Left lung (tissue), 10 donors: ENCODE results near the gene CCDC127. TPM values are rescaled to one million over a fixed set of nuclear protein-coding genes. Genes with fewer than 3 reads are reported as not detected.

Experiments used
- ATAC-seq: fragments of 200-7000 bp; cut with Tn5 transposase; one replicate; pipeline ENCODE4 v1.9.1; 2020; ENCODE audit warnings: moderate library complexity
- DNase-seq, 4 donors: peaks; one replicate each; pipeline ENCODE4 v3.0.0-alpha.2; 2013 to 2020
- H3K27ac ChIP-seq, 2 donors: fragments of 200-600 bp; sonication (generic) in 1 of 2; one replicate each; pipeline versions ENCODE4 v1.5.0 to v1.8.0; 2020 to 2021
- H3K27me3 ChIP-seq, 2 donors: fragments of 200-600 bp; sonication (generic) in 1 of 2; one replicate each; pipeline versions ENCODE4 v1.5.0 to v1.8.0; 2020 to 2021
- H3K36me3 ChIP-seq, 2 donors: fragments of 200-600 bp; sonication (generic) in 1 of 2; one replicate each; pipeline versions ENCODE4 v1.5.0 to v1.8.0; 2020 to 2021
- H3K4me1 ChIP-seq, 2 donors: fragments of 200-600 bp; one replicate each; pipeline ENCODE4 v1.8.0; 2021
- H3K4me3 ChIP-seq, 2 donors: fragments of 200-600 bp; sonication (generic) in 1 of 2; one replicate each; pipeline versions ENCODE4 v1.5.0 to v1.8.0; 2020 to 2021; ENCODE audit warnings: mild to moderate bottlenecking in 1 of 2
- H3K9me3 ChIP-seq, 2 donors: fragments of 200-600 bp; sonication (generic) in 1 of 2; one replicate each; pipeline versions ENCODE4 v1.5.0 to v1.8.0; 2020 to 2021
- CTCF ChIP-seq, 2 donors: fragments of 200-600 bp; sonication (generic) in 1 of 2; IDR thresholded peaks; one replicate each; pipeline versions ENCODE4 v1.5.0 to v1.8.0; 2021; ENCODE audit warnings: antibody characterized with exemption in 2 of 2
- intact Hi-C, 2 donors: fragments of 100-400 bp; cut with DNase I; formaldehyde crosslinking; loops; one replicate each; pipeline versions ENCODE4 v1.11.2 to v1.14.2; 2022
- polyA plus RNA-seq, 6 donors: library from polyadenylated mRNA; unstranded; fragments of 120-200 nt; gene quantifications; one replicate each; pipeline ENCODE4 v1.2.1, GENCODE V29; 2013; ENCODE audit not compliant: insufficient read length in 6 of 6
- total RNA-seq, 2 donors: library from RNA; stranded (reverse); fragmentation: NEBNext Ultra II Directional; extraction: Animal tissue kit (Norgen Biotek cat#: 25700); gene quantifications; one replicate each; pipeline ENCODE4 v1.2.1, GENCODE V29; 2021
- donor health status: DM: no; HTN: yes; CAD: no.
- donor health status: DM: no; HTN: no; CAD: no.

CCDC127 gene
- total and polyA plus RNA-seq, 8 donors: 5.2 to 17.0 (median 13.3) TPM

GRCh38 chr5:181566-181965 is 36.4 kb downstream of the CCDC127 start:
- DNase-seq (peak in 1 of 4 donors; percentile 72), ATAC-seq (no peak)
- Histone ChIP-seq H3K4me1 (no peaks in the 10 kb centered on the region), H3K4me3 (no peak overlapping the region), H3K27me3 (no peaks in the 10 kb centered on the region), H3K36me3 (no peaks in the 10 kb centered on the region), H3K9me3 (no peaks in the 10 kb centered on the region), H3K27ac (no peak overlapping the region)
- intact Hi-C loops: no loop called here
- TF ChIP-seq CTCF (IDR thresholded peaks at IDR 0.05): no peak

DNA sequence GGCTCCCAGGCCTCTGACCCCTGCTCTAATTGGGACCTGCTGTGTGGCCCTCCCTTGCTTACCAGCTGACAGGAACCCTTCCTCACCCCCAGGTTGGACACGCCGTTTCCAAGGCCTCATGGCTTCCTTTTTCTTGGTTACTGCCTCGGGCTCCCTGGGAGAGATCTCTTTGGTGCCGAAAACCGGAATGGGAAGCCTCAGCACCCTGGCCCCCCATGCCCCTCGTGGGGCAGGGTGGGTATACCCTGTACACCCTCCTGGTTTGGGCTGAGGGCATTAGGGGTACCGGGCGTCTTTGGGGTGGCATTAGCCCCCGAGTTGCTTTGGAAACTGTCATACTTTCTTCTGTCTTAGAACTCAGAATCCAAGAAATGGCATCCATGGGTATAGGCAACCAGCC is 36.8 kb downstream of the CCDC127 start:
- DNase-seq (peak in 1 of 4 donors; percentile 24), ATAC-seq (no peak)
- H3K27ac ChIP-seq: no peak overlapping the region
- H3K36me3 ChIP-seq: no peaks in the 10 kb centered on the region
- no peak overlapping the region for H3K4me3 ChIP-seq
- no peak for TF ChIP-seq CTCF (IDR thresholded peaks at IDR 0.05)
- H3K9me3 ChIP-seq: no peaks in the 10 kb centered on the region
- no peaks in the 10 kb centered on the region for H3K27me3 ChIP-seq
- H3K4me1 ChIP-seq: no peaks in the 10 kb centered on the region
- intact Hi-C loops: no loop called here

DNA sequence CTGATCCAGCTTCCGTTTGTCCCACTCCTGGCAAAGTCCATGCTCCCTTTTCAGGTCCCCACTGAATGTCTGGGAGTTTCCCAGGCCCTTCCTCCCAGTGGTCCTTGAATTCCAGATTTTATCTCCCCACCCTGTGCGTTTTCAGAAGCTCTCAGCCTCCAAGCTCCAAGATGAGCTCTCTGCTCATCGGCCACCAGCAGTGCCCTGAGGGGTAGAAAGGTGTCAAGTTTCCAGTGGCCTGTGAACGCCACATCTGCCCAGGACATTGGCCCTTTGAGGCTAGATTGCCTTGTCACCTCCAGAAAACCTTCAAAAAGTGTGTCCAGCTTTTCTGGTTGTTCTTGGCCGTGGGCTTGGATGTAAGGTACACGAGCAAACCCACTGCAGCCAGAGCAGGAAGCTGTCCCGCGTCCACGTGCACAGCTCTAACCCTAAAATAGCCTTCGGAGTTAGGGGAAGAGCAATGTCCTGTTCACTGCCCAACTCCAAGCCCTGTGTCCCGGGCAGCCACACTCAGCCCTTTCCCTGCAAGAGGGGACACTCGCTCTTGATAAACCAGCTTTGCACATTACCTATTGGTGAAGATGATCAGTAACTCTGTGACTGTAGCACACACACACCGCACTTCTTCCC is 37.6 kb downstream of the CCDC127 start:
- H3K27ac ChIP-seq: no peak overlapping the region
- no peaks in the 10 kb centered on the region for H3K27me3 ChIP-seq
- H3K4me1 ChIP-seq: no peaks in the 10 kb centered on the region
- ATAC-seq (no peak), DNase-seq (peak in 1 of 4 donors; percentile 27)
- no peak for TF ChIP-seq CTCF (IDR thresholded peaks at IDR 0.05)
- intact Hi-C loops: no loop called here
- H3K4me3 ChIP-seq: no peak overlapping the region
- H3K9me3 ChIP-seq: no peaks in the 10 kb centered on the region
- H3K36me3 ChIP-seq: no peaks in the 10 kb centered on the region

- peak in 1 of 4 donors; percentile 32 for DNase-seq
- ATAC-seq: no peak
- no peaks in the 10 kb centered on the region for H3K9me3 ChIP-seq
- H3K4me1 ChIP-seq: no peaks in the 10 kb centered on the region
- H3K36me3 ChIP-seq: no peaks in the 10 kb centered on the region
- H3K27me3 ChIP-seq: no peaks in the 10 kb centered on the region
- H3K4me3 ChIP-seq: no peak overlapping the region
- no peak overlapping the region for H3K27ac ChIP-seq
- intact Hi-C loops: no loop called here
- no peak for TF ChIP-seq CTCF (IDR thresholded peaks at IDR 0.05)
Measured at GRCh38 chr5:179401-179800, 38.6 kb downstream of the CCDC127 start.

GRCh38 chr5:178110-178509 is 39.8 kb downstream of the CCDC127 start:
- H3K4me1 ChIP-seq: no peaks in the 10 kb centered on the region
- no peaks in the 10 kb centered on the region for H3K36me3 ChIP-seq
- ATAC-seq: no peak
- peak in 1 of 4 donors; percentile 30 for DNase-seq
- no peaks in the 10 kb centered on the region for H3K9me3 ChIP-seq
- H3K4me3 ChIP-seq: no peak overlapping the region
- no peak for TF ChIP-seq CTCF (IDR thresholded peaks at IDR 0.05)
- intact Hi-C loops: no loop called here
- no peak overlapping the region for H3K27ac ChIP-seq
- H3K27me3 ChIP-seq: no peaks in the 10 kb centered on the region
